Mesothelial cell of epicardium (in vitro differentiated cells): ENCODE data around the gene PIP4K2B. TPM values are rescaled to one million over a fixed set of nuclear protein-coding genes. Genes with fewer than 3 reads are reported as not detected.

ENCODE experiments used
- DNase-seq, 2 experiments: peaks; one replicate each; pipeline ENCODE4 v3.0.0; 2021; ENCODE audit warnings: low spot score in 2 of 2; ENCODE audit not compliant: unreplicated experiment in 2 of 2
- H3K27ac Mint-ChIP-seq: 2 replicates; pipeline ENCODE4 v1.8.0; 2021; ENCODE audit warnings: mixed read lengths
- H3K27me3 Mint-ChIP-seq: 2 replicates; pipeline ENCODE4 v1.8.0; 2021; ENCODE audit warnings: low read depth, mixed read lengths
- H3K36me3 Mint-ChIP-seq: 2 replicates; pipeline ENCODE4 v1.8.0; 2021; ENCODE audit warnings: mixed read lengths
- H3K4me1 Mint-ChIP-seq: 2 replicates; pipeline ENCODE4 v1.8.0; 2021; ENCODE audit warnings: mixed read lengths
- H3K4me3 Mint-ChIP-seq: 2 replicates; pipeline ENCODE4 v1.8.0; 2021; ENCODE audit warnings: mild to moderate bottlenecking, moderate library complexity, mixed read lengths
- H3K9me3 Mint-ChIP-seq: 2 replicates; pipeline ENCODE4 v1.8.0; 2021; ENCODE audit warnings: mixed read lengths
- total RNA-seq: library from RNA; stranded (reverse); gene quantifications from 3 replicates; pipeline ENCODE4 v1.2.1, GENCODE V29; 2021
- TF ChIP-seq, protein P1 (sequence below): fragments of 200-600 bp; sonication (generic); IDR thresholded peaks from one replicate; pipeline ENCODE4 v1.5.0; 2021; ENCODE audit warnings: antibody characterized with exemption; ENCODE audit not compliant: unreplicated experiment

Gene PIP4K2B
- total RNA-seq, 1 donor from 2014 or later, result 81.1 TPM

DNA sequence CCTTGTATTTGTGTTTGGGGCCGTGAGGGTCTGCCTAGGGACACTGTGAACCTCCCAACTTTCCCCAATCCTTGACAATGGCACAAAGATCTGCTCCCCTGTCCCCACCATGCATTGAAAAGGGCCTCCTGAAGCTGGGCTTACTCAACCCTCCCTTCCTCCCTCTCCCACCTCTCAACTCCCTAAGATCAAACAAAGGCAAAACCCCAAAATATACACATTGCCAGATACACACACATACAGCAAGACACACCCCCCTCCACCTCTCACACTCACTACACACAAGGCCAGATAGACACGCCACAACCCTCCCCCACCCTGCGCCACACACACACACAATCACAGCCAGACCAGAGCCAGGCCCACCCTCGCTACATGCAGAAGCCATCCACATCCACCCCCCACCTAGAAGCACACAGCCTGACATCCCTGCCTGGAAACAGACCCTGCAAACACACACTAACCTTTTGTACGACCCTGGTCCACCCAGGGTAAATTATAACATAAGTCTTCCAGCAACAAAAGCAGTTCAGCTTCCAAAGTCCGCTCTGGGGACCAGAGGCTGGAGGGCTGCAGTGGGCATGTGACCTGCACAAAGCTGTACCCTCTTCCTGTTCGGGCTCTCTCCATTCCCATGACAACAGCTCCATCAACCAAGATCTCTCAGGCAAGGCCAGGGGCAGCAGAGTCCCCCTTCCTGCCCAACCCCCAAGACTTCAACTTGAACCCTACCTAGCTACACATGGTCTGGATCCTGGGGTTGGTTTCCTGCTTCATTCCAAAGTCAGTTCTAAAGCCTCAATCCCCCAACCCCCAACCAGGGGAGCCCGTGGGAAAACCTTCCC is 53.1 kb downstream of the PIP4K2B start:
- Mint-ChIP-seq H3K4me1 (peaks cover 69% of the 10 kb centered on the region), H3K27me3 (no peaks in the 10 kb centered on the region)

DNA sequence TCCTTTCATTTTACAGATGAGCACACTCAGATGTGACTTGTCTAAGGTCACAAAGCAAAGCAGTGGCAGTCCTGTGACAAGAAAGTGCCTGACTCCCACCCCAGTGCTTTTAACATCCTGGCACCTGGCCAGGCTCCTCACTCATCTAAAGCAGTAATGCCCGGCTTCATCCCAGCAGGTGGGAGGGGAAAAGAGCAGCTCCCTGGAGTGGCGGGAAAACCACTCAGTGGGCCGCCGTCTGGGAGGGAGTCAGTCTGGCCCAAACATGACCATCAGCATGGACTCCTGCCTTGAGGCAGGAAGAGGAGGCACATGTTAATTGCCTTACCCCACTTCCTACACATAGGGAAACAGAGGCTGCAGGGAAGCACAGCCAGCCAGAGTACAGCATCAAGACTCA is 53.8 kb downstream of the PIP4K2B start:
- TF ChIP-seq, protein P1, sequence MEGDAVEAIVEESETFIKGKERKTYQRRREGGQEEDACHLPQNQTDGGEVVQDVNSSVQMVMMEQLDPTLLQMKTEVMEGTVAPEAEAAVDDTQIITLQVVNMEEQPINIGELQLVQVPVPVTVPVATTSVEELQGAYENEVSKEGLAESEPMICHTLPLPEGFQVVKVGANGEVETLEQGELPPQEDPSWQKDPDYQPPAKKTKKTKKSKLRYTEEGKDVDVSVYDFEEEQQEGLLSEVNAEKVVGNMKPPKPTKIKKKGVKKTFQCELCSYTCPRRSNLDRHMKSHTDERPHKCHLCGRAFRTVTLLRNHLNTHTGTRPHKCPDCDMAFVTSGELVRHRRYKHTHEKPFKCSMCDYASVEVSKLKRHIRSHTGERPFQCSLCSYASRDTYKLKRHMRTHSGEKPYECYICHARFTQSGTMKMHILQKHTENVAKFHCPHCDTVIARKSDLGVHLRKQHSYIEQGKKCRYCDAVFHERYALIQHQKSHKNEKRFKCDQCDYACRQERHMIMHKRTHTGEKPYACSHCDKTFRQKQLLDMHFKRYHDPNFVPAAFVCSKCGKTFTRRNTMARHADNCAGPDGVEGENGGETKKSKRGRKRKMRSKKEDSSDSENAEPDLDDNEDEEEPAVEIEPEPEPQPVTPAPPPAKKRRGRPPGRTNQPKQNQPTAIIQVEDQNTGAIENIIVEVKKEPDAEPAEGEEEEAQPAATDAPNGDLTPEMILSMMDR, result no peak
- peak overlapping the region; percentile 86 for H3K27ac Mint-ChIP-seq

More for the DNA sequence above, 53.1 kb downstream of the PIP4K2B start:
- Mint-ChIP-seq H3K4me3 (peak overlapping the region; percentile 91), H3K9me3 (no peaks in the 10 kb centered on the region), H3K27ac (peak overlapping the region; percentile 86), H3K36me3 (no peaks in the 10 kb centered on the region)
- TF ChIP-seq, protein P1, result no peak
- DNase-seq, result no peak

DNA sequence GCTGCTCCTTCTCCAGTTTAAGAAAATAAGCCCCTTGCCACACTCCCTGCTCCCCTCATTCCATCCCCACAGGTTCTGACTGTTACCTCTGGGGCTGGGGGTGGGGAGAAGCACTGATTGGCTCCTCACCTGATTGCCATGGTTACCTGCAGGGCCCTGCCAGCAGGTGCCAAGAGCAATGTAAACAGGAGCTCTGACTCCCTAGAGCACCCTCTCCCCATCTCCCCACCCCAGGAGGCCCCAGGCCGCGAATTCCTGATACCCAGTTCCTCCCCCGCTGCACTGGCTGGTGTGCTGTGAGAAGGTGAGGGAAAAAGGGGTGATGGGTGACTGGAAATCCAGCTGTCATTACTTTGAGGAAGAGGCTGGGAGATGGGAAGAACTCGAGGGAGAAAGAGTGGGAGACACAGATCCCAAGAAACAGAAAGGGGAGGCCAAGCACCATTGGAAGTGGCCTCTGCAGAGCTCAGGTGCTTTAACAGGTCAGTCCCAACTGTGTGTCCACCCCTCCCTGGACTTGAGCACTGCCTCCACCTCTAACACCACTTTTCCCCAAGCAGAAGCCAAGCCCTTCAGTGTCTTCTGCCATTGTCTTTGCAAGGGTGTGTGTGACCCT is 55.7 kb downstream of the PIP4K2B start:
- peak overlapping the region; percentile 98 for H3K27ac Mint-ChIP-seq
- H3K27me3 Mint-ChIP-seq, result no peaks in the 10 kb centered on the region
- TF ChIP-seq, protein P1, result no peak
- no peaks in the 10 kb centered on the region for H3K9me3 Mint-ChIP-seq
- H3K4me3 Mint-ChIP-seq, result peak overlapping the region; percentile 30
- H3K36me3 Mint-ChIP-seq, result no peaks in the 10 kb centered on the region
- H3K4me1 Mint-ChIP-seq, result peaks cover 52% of the 10 kb centered on the region
- no peak for DNase-seq

More for the DNA sequence above, 53.8 kb downstream of the PIP4K2B start:
- Mint-ChIP-seq H3K4me3 (peak overlapping the region; percentile 91), H3K36me3 (no peaks in the 10 kb centered on the region), H3K4me1 (peaks cover 64% of the 10 kb centered on the region), H3K27me3 (no peaks in the 10 kb centered on the region), H3K9me3 (no peaks in the 10 kb centered on the region)
- no peak for DNase-seq

DNA sequence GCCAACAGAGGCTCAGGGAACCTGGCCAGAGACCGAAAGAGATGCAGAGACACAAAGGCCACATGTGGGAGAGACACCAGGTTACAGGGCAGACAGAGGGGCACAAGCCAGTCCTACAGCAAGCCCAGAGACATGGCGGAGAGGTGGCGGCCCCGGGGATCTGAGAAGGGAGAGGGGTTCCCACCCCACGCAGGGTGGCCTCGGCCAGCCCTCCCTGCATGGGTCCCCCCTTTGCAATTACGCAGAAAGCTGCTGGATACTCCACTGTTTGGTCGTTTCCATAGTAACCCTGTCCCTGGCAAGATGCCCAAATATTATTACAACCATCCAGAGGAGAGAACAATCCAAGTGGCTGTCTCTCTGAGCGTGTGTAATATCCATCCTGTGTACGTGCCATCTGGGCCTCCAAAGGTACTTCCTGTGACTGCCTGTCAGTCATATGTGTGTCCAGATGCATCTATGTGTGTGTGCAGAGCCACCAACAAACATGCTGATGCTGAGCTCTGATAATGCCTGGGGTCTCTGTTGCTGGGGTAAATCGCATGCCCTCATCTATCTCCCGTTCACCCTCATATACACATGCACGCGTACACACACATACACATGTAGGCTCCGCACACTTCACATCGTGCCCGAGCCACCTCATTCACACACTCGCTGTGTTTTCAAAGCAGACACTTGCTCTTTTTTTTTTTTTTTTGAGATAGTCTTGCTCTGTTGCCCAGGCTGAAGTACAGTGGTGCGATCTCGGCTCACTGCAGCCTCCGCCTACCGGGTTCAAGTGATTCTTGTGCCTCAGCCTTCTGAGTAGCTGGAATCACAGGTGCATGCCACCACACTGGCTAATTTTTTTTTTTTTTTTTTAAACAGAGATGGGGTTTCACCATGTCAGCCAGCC is 56.7 kb downstream of the PIP4K2B start:
- peak overlapping the region; percentile 32 for H3K4me3 Mint-ChIP-seq

DNA sequence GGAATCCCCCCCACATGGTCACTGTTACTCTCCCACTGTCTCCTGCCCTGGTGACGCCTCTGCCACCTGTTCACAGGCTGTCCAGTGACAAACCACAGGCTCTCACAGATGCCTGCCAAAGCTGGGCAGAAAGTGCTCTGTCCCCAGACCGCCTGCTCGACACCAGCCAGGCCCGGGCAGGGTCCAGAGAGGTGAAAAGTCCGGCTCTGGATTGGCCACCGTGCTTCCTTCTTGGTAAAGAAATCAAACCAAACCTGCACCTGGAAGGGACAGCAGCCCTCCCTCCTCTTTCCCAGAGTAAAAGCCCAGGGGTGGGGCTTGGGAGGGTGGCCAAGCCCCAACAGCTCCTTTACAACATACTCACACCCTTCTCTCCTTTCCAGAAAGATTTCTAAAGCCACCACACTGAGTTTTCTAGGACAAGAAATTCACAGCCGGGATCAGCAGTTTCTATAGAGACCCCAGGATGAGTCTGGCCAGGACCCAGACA is 57.4 kb downstream of the PIP4K2B start:
- TF ChIP-seq, protein P1, result no peak
- H3K4me1 Mint-ChIP-seq, result peaks cover 52% of the 10 kb centered on the region
- no peak for DNase-seq
- peak overlapping the region; percentile 98 for H3K27ac Mint-ChIP-seq
- H3K27me3 Mint-ChIP-seq, result no peaks in the 10 kb centered on the region
- no peaks in the 10 kb centered on the region for H3K9me3 Mint-ChIP-seq
- peaks cover 4% of the 10 kb centered on the region for H3K36me3 Mint-ChIP-seq
- peak overlapping the region; percentile 32 for H3K4me3 Mint-ChIP-seq

More for the DNA sequence above, 56.7 kb downstream of the PIP4K2B start:
- DNase-seq, result peak in 1 of 2 experiments; percentile 79
- peaks cover 52% of the 10 kb centered on the region for H3K4me1 Mint-ChIP-seq
- H3K36me3 Mint-ChIP-seq, result peaks cover 4% of the 10 kb centered on the region
- TF ChIP-seq, protein P1, result no peak
- no peaks in the 10 kb centered on the region for H3K9me3 Mint-ChIP-seq
- H3K27ac Mint-ChIP-seq, result peak overlapping the region; percentile 98
- no peaks in the 10 kb centered on the region for H3K27me3 Mint-ChIP-seq
